Measurements from ENCODE around the gene APBA1.

DNA sequence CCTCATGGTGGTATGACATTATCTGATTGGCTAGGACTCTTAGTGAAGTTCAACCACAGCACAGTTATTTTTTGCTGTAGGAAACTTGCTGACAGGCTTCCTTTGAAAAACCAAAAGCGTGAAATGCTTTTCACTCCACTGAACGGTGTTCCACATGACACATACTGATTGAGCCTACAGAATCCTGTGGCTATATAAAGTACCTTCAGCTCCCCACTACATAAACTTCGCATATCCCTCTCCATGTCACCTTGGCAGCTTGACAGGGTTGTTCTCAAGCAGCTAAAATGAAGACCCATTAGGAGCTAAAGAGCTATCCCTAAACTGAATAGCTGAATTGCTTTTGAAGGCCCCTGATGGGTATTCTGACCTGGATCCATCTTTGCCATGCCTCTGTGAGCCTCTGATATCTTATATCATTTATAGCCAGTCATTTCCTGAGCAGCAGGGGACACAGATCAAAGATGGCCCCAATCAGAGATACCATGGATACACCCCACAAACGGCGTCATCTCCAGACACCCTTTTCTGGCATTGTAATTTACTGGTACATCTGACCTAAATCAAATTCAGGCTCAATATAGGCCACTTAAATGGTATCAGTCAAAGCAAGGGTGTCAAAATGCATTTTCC, 91.5 kb downstream of the APBA1 start:
- TF ChIP-seq POLR2A (IDR thresholded peaks at IDR 0.05; ENCODE audit: low read depth, low read length) (no peak), POLR2AphosphoS5 (IDR thresholded peaks at IDR 0.05; ENCODE audit: low read depth, low read length) (no peak), SPI1 (IDR thresholded peaks at IDR 0.05; ENCODE audit: low read depth, low read length) (no peak), TAF1 (IDR thresholded peaks at IDR 0.05; ENCODE audit: low read depth, low read length) (no peak)
